ENCODE data around the gene ABCA10. TPM values are rescaled to one million over a fixed set of nuclear protein-coding genes. Genes with fewer than 3 reads are reported as not detected.

ABCA10 gene
- total RNA-seq, 2 donors from 2014 or later, result not detected

- no peak overlapping the region for H3K4me3 Mint-ChIP-seq
- Histone ChIP-seq H3K27me3 (ENCODE audit: control insufficient read depth, insufficient read depth, low read length, poor library complexity, severe bottlenecking) (no peaks in the 10 kb centered on the region), H3K27ac (ENCODE audit: low read depth, low read length) (no peak overlapping the region), H3K4me1 (ENCODE audit: control insufficient read depth, insufficient read depth, low read length) (no peaks in the 10 kb centered on the region), H3K4me3 (ENCODE audit: low read length) (no peak overlapping the region), H3K9me3 (ENCODE audit: control insufficient read depth, low read length) (no peaks in the 10 kb centered on the region), H3K9ac (ENCODE audit: extremely low read depth, low read length, poor library complexity, severe bottlenecking) (no peak overlapping the region), H3K36me3 (ENCODE audit: control insufficient read depth, insufficient read depth, low read length) (no peaks in the 10 kb centered on the region)
- H3K36me3 Mint-ChIP-seq (ENCODE audit: low read depth), result no peaks in the 10 kb centered on the region
- H3K4me1 Mint-ChIP-seq, result no peaks in the 10 kb centered on the region
- no peak for DNase-seq
- 88% methylated on average over 4 of the region's 4 CpGs; no CpG with 5 or more reads in 1 of the 2 experiments for WGBS, 2 experiments (ENCODE audit: insufficient coverage in 1 of 2, insufficient read length in 1 of 2)
- H3K27ac Mint-ChIP-seq, result no peak overlapping the region
- no peaks in the 10 kb centered on the region for H3K27me3 Mint-ChIP-seq (ENCODE audit: insufficient read depth)
- TF ChIP-seq CTCF (conservative IDR thresholded peaks at IDR 0.05), result no peak
- H3K9me3 Mint-ChIP-seq, result no peaks in the 10 kb centered on the region
Observed at GRCh38 chr17:69175625-69176456, 52.8 kb downstream of the ABCA10 start.

GRCh38 chr17:69175262-69175624, 53.4 kb downstream of the ABCA10 start:
- no peak overlapping the region for H3K4me3 ChIP-seq (ENCODE audit: low read length)
- H3K4me1 Mint-ChIP-seq, result no peaks in the 10 kb centered on the region
- no peak for TF ChIP-seq CTCF (conservative IDR thresholded peaks at IDR 0.05)
- H3K27ac ChIP-seq (ENCODE audit: low read depth, low read length), result no peak overlapping the region
- H3K4me3 Mint-ChIP-seq, result no peak overlapping the region
- no peaks in the 10 kb centered on the region for H3K9me3 ChIP-seq (ENCODE audit: control insufficient read depth, low read length)
- H3K36me3 Mint-ChIP-seq (ENCODE audit: low read depth), result no peaks in the 10 kb centered on the region
- 88 to 93% methylated on average over 4 of the region's 4 CpGs for WGBS, 2 experiments (ENCODE audit: insufficient coverage in 1 of 2, insufficient read length in 1 of 2)
- H3K27ac Mint-ChIP-seq, result no peak overlapping the region
- DNase-seq, result no peak
- H3K36me3 ChIP-seq (ENCODE audit: control insufficient read depth, insufficient read depth, low read length), result no peaks in the 10 kb centered on the region
- no peaks in the 10 kb centered on the region for H3K9me3 Mint-ChIP-seq
- no peaks in the 10 kb centered on the region for H3K4me1 ChIP-seq (ENCODE audit: control insufficient read depth, insufficient read depth, low read length)
- H3K9ac ChIP-seq (ENCODE audit: extremely low read depth, low read length, poor library complexity, severe bottlenecking), result no peak overlapping the region
- H3K27me3 ChIP-seq (ENCODE audit: control insufficient read depth, insufficient read depth, low read length, poor library complexity, severe bottlenecking), result no peaks in the 10 kb centered on the region
- H3K27me3 Mint-ChIP-seq (ENCODE audit: insufficient read depth), result no peaks in the 10 kb centered on the region

GRCh38 chr17:69173118-69173517, 55.5 kb downstream of the ABCA10 start:
- Mint-ChIP-seq H3K4me3 (no peak overlapping the region), H3K27me3 (ENCODE audit: insufficient read depth) (no peaks in the 10 kb centered on the region), H3K4me1 (no peaks in the 10 kb centered on the region), H3K36me3 (ENCODE audit: low read depth) (no peaks in the 10 kb centered on the region), H3K27ac (no peak overlapping the region), H3K9me3 (no peaks in the 10 kb centered on the region)
- no peak for TF ChIP-seq CTCF (conservative IDR thresholded peaks at IDR 0.05)
- Histone ChIP-seq H3K4me1 (ENCODE audit: control insufficient read depth, insufficient read depth, low read length) (no peaks in the 10 kb centered on the region), H3K36me3 (ENCODE audit: control insufficient read depth, insufficient read depth, low read length) (no peaks in the 10 kb centered on the region), H3K4me3 (ENCODE audit: low read length) (no peak overlapping the region), H3K9me3 (ENCODE audit: control insufficient read depth, low read length) (no peaks in the 10 kb centered on the region), H3K27me3 (ENCODE audit: control insufficient read depth, insufficient read depth, low read length, poor library complexity, severe bottlenecking) (no peaks in the 10 kb centered on the region), H3K27ac (ENCODE audit: low read depth, low read length) (no peak overlapping the region), H3K9ac (ENCODE audit: extremely low read depth, low read length, poor library complexity, severe bottlenecking) (no peak overlapping the region)
- WGBS, 2 experiments (ENCODE audit: insufficient coverage in 1 of 2, insufficient read length in 1 of 2), result 67 to 100% methylated on average over 1 to 2 of the region's 2 CpGs
- DNase-seq, result no peak

Measured in endodermal cell (in vitro differentiated cells).